ENCODE data around the gene TMEM147. TPM values are rescaled to one million over a fixed set of nuclear protein-coding genes. Genes with fewer than 3 reads are reported as not detected.

The TMEM147 gene
- total RNA-seq, 1 donor from 2014 or later = 69.3 TPM

GRCh38 chr19:35498220-35498619 is 47.2 kb upstream of the TMEM147 start:
- Histone ChIP-seq H3K4me3 (ENCODE audit: insufficient read depth, low read depth, low read length) (no peak overlapping the region), H3K79me2 (ENCODE audit: insufficient read depth, low read length) (no peaks in the 10 kb centered on the region), H3K27ac (ENCODE audit: low read depth, low read length) (no peak overlapping the region), H2AFZ (ENCODE audit: low read depth, low read length) (no peak overlapping the region), H3K27me3 (ENCODE audit: insufficient read depth, low read length) (no peaks in the 10 kb centered on the region), H3K9ac (ENCODE audit: low read length) (no peak overlapping the region), H4K20me1 (ENCODE audit: insufficient read depth, low read length) (no peaks in the 10 kb centered on the region), H3K4me1 (ENCODE audit: insufficient read depth, low read length) (no peaks in the 10 kb centered on the region), H3K9me3 (ENCODE audit: insufficient read depth, low read depth, low read length) (no peaks in the 10 kb centered on the region), H3K4me2 (ENCODE audit: low read length) (no peak overlapping the region), H3K36me3 (ENCODE audit: insufficient read depth, low read length) (no peaks in the 10 kb centered on the region)
- Mint-ChIP-seq H3K36me3 (ENCODE audit: low read depth, unreplicated experiment) (peaks cover 15% of the 10 kb centered on the region), H3K27me3 (ENCODE audit: low read depth, unreplicated experiment) (peaks cover 16% of the 10 kb centered on the region), H3K9me3 (ENCODE audit: unreplicated experiment) (no peaks in the 10 kb centered on the region), H3K4me1 (ENCODE audit: low read depth, unreplicated experiment) (peaks cover 4% of the 10 kb centered on the region), H3K4me3 (ENCODE audit: unreplicated experiment) (no peak overlapping the region), H3K27ac (ENCODE audit: unreplicated experiment) (no peak overlapping the region)
- FAIRE-seq = no peak
- no peak for TF ChIP-seq EZH2 (IDR thresholded peaks at IDR 0.05; ENCODE audit: insufficient read depth, low read length)
- TF ChIP-seq CTCF (IDR thresholded peaks at IDR 0.05; ENCODE audit: insufficient read depth, low read depth, low read length) = no peak
- no peak for DNase-seq (ENCODE audit: low read depth)

- Histone ChIP-seq H3K4me2 (ENCODE audit: low read length) (no peak overlapping the region), H2AFZ (ENCODE audit: low read depth, low read length) (no peak overlapping the region), H3K4me3 (ENCODE audit: insufficient read depth, low read depth, low read length) (no peak overlapping the region), H3K27me3 (ENCODE audit: insufficient read depth, low read length) (no peaks in the 10 kb centered on the region), H3K9ac (ENCODE audit: low read length) (no peak overlapping the region), H3K36me3 (ENCODE audit: insufficient read depth, low read length) (no peaks in the 10 kb centered on the region), H3K4me1 (ENCODE audit: insufficient read depth, low read length) (no peaks in the 10 kb centered on the region), H3K79me2 (ENCODE audit: insufficient read depth, low read length) (no peaks in the 10 kb centered on the region), H3K27ac (ENCODE audit: low read depth, low read length) (no peak overlapping the region), H3K9me3 (ENCODE audit: insufficient read depth, low read depth, low read length) (no peaks in the 10 kb centered on the region), H4K20me1 (ENCODE audit: insufficient read depth, low read length) (no peaks in the 10 kb centered on the region)
- TF ChIP-seq EZH2 (IDR thresholded peaks at IDR 0.05; ENCODE audit: insufficient read depth, low read length) (no peak), CTCF (IDR thresholded peaks at IDR 0.05; ENCODE audit: insufficient read depth, low read depth, low read length) (no peak)
- Mint-ChIP-seq H3K4me3 (ENCODE audit: unreplicated experiment) (no peak overlapping the region), H3K9me3 (ENCODE audit: unreplicated experiment) (no peaks in the 10 kb centered on the region), H3K4me1 (ENCODE audit: low read depth, unreplicated experiment) (peaks cover 4% of the 10 kb centered on the region), H3K27me3 (ENCODE audit: low read depth, unreplicated experiment) (peaks cover 8% of the 10 kb centered on the region), H3K36me3 (ENCODE audit: low read depth, unreplicated experiment) (peaks cover 15% of the 10 kb centered on the region), H3K27ac (ENCODE audit: unreplicated experiment) (no peak overlapping the region)
- no peak for DNase-seq (ENCODE audit: low read depth)
- FAIRE-seq = no peak
Measured at GRCh38 chr19:35498984-35499527, 46.4 kb upstream of the TMEM147 start.

- H3K36me3 ChIP-seq (ENCODE audit: insufficient read depth, low read length) = no peaks in the 10 kb centered on the region
- FAIRE-seq = no peak
Measured at GRCh38 chr19:35500611-35501010, 44.8 kb upstream of the TMEM147 start.

More at GRCh38 chr19:35500611-35501010, 44.8 kb upstream of the TMEM147 start:
- no peak for TF ChIP-seq EZH2 (IDR thresholded peaks at IDR 0.05; ENCODE audit: insufficient read depth, low read length)
- TF ChIP-seq CTCF (IDR thresholded peaks at IDR 0.05; ENCODE audit: insufficient read depth, low read depth, low read length) = no peak
- Mint-ChIP-seq H3K9me3 (ENCODE audit: unreplicated experiment) (no peaks in the 10 kb centered on the region), H3K4me3 (ENCODE audit: unreplicated experiment) (no peak overlapping the region), H3K4me1 (ENCODE audit: low read depth, unreplicated experiment) (peaks cover 4% of the 10 kb centered on the region), H3K36me3 (ENCODE audit: low read depth, unreplicated experiment) (peaks cover 18% of the 10 kb centered on the region), H3K27ac (ENCODE audit: unreplicated experiment) (peak overlapping the region; percentile 58), H3K27me3 (ENCODE audit: low read depth, unreplicated experiment) (peaks cover 5% of the 10 kb centered on the region)
- no peak overlapping the region for H3K9ac ChIP-seq (ENCODE audit: low read length)
- H3K4me2 ChIP-seq (ENCODE audit: low read length) = no peak overlapping the region
- H3K27me3 ChIP-seq (ENCODE audit: insufficient read depth, low read length) = peaks cover 3% of the 10 kb centered on the region
- no peaks in the 10 kb centered on the region for H3K9me3 ChIP-seq (ENCODE audit: insufficient read depth, low read depth, low read length)
- no peak overlapping the region for H3K4me3 ChIP-seq (ENCODE audit: insufficient read depth, low read depth, low read length)
- no peaks in the 10 kb centered on the region for H4K20me1 ChIP-seq (ENCODE audit: insufficient read depth, low read length)
- no peak for DNase-seq (ENCODE audit: low read depth)
- no peak overlapping the region for H2AFZ ChIP-seq (ENCODE audit: low read depth, low read length)
- H3K79me2 ChIP-seq (ENCODE audit: insufficient read depth, low read length) = no peaks in the 10 kb centered on the region
- H3K4me1 ChIP-seq (ENCODE audit: insufficient read depth, low read length) = no peaks in the 10 kb centered on the region
- no peak overlapping the region for H3K27ac ChIP-seq (ENCODE audit: low read depth, low read length)
